Astrocyte (in vitro differentiated cells and primary cell): ENCODE data around the gene IGF1R. TPM values are rescaled to one million over a fixed set of nuclear protein-coding genes. Genes with fewer than 3 reads are reported as not detected.

ENCODE experiments used
- DNase-seq: peaks from one replicate; pipeline ENCODE4 v3.0.0-alpha.2; 2010; ENCODE audit warnings: low read depth
- FAIRE-seq: peaks from 2 replicates; lab custom pipeline; 2011; peaks lifted over from hg19 to GRCh38; lab: Jason Lieb, UNC
- H2AFZ ChIP-seq: 2 replicates; pipeline ENCODE4 v1.6.0; 2012; ENCODE audit warnings: low read depth, low read length, inconsistent platforms
- H3K27ac ChIP-seq: 2 replicates; pipeline ENCODE4 v1.5.1; 2011; ENCODE audit warnings: low read depth, low read length, inconsistent platforms
- H3K27me3 ChIP-seq: 2 replicates; pipeline ENCODE4 v1.6.0; 2011; ENCODE audit warnings: low read length, inconsistent platforms; ENCODE audit not compliant: insufficient read depth
- H3K36me3 ChIP-seq: 2 replicates; pipeline ENCODE4 v1.5.1; 2011; ENCODE audit warnings: low read length, inconsistent platforms; ENCODE audit not compliant: insufficient read depth
- H3K4me1 ChIP-seq: 2 replicates; pipeline ENCODE4 v1.5.1; 2011; ENCODE audit warnings: low read length, inconsistent platforms; ENCODE audit not compliant: insufficient read depth
- H3K4me2 ChIP-seq: 2 replicates; pipeline ENCODE4 v1.6.0; 2012; ENCODE audit warnings: low read length, inconsistent platforms
- H3K4me3 ChIP-seq: 2 replicates; pipeline ENCODE4 v1.5.1; 2011; ENCODE audit warnings: low read depth, mild to moderate bottlenecking, low read length, inconsistent platforms; ENCODE audit not compliant: insufficient read depth
- H3K79me2 ChIP-seq: 2 replicates; pipeline ENCODE4 v1.6.0; 2012; ENCODE audit warnings: mild to moderate bottlenecking, low read length, inconsistent platforms; ENCODE audit not compliant: insufficient read depth
- H3K9ac ChIP-seq: 2 replicates; pipeline ENCODE4 v1.6.0; 2012; ENCODE audit warnings: mild to moderate bottlenecking, low read length, inconsistent platforms
- H3K9me3 ChIP-seq: 2 replicates; pipeline ENCODE4 v1.5.1; 2012; ENCODE audit warnings: low read depth, mild to moderate bottlenecking, low read length, inconsistent platforms; ENCODE audit not compliant: insufficient read depth
- H4K20me1 ChIP-seq: 2 replicates; pipeline ENCODE4 v1.6.0; 2012; ENCODE audit warnings: low read length, inconsistent platforms; ENCODE audit not compliant: insufficient read depth
- H3K27ac Mint-ChIP-seq: one replicate; pipeline ENCODE4 v1.8.0; 2021; ENCODE audit warnings: mild to moderate bottlenecking, mixed read lengths; ENCODE audit not compliant: unreplicated experiment
- H3K27me3 Mint-ChIP-seq: one replicate; pipeline ENCODE4 v1.8.0; 2021; ENCODE audit warnings: low read depth, mixed read lengths; ENCODE audit not compliant: unreplicated experiment
- H3K36me3 Mint-ChIP-seq: one replicate; pipeline ENCODE4 v1.8.0; 2021; ENCODE audit warnings: low read depth, mixed read lengths; ENCODE audit not compliant: unreplicated experiment
- H3K4me1 Mint-ChIP-seq: one replicate; pipeline ENCODE4 v1.8.0; 2021; ENCODE audit warnings: low read depth, mixed read lengths; ENCODE audit not compliant: unreplicated experiment
- H3K4me3 Mint-ChIP-seq: one replicate; pipeline ENCODE4 v1.8.0; 2021; ENCODE audit warnings: mild to moderate bottlenecking, moderate library complexity, mixed read lengths; ENCODE audit not compliant: unreplicated experiment
- H3K9me3 Mint-ChIP-seq: one replicate; pipeline ENCODE4 v1.8.0; 2021; ENCODE audit warnings: mild to moderate bottlenecking, mixed read lengths; ENCODE audit not compliant: unreplicated experiment
- CTCF ChIP-seq: IDR thresholded peaks from 2 replicates; pipeline ENCODE4 v1.5.1; 2011; ENCODE audit warnings: low read depth, mild to moderate bottlenecking, inconsistent platforms, low read length, moderate library complexity; ENCODE audit not compliant: insufficient read depth
- EZH2 ChIP-seq: IDR thresholded peaks from 2 replicates; pipeline ENCODE4 v1.6.1; 2012; ENCODE audit warnings: mild to moderate bottlenecking, low read length, inconsistent platforms; ENCODE audit not compliant: insufficient read depth
- total RNA-seq: library from RNA; stranded (reverse); gene quantifications from 2 replicates; pipeline ENCODE4 v1.2.1, GENCODE V29; 2021

IGF1R gene
- total RNA-seq, 1 donor from 2014 or later = 270 TPM

- Histone ChIP-seq H2AFZ (no peak overlapping the region), H3K27me3 (no peaks in the 10 kb centered on the region), H3K4me1 (peaks cover 7% of the 10 kb centered on the region), H3K4me3 (no peak overlapping the region), H3K4me2 (no peak overlapping the region), H3K9ac (no peak overlapping the region), H3K27ac (no peak overlapping the region), H3K9me3 (no peaks in the 10 kb centered on the region), H3K36me3 (no peaks in the 10 kb centered on the region), H3K79me2 (peaks cover 99% of the 10 kb centered on the region), H4K20me1 (peaks cover 76% of the 10 kb centered on the region)
- Mint-ChIP-seq H3K9me3 (no peaks in the 10 kb centered on the region), H3K27me3 (no peaks in the 10 kb centered on the region), H3K4me1 (peaks cover 45% of the 10 kb centered on the region), H3K4me3 (no peak overlapping the region), H3K27ac (no peak overlapping the region), H3K36me3 (peaks cover 6% of the 10 kb centered on the region)
- DNase-seq (no peak), FAIRE-seq (no peak)
- TF ChIP-seq EZH2 = no peak
- no peak for TF ChIP-seq CTCF
Observed at GRCh38 chr15:98676586-98677270, 28.4 kb downstream of the IGF1R start.

GRCh38 chr15:98677345-98678059, 29.2 kb downstream of the IGF1R start:
- peaks cover 3% of the 10 kb centered on the region for H3K4me1 ChIP-seq
- peaks cover 82% of the 10 kb centered on the region for H4K20me1 ChIP-seq
- peaks cover 6% of the 10 kb centered on the region for H3K36me3 Mint-ChIP-seq
- H3K4me2 ChIP-seq = no peak overlapping the region
- DNase-seq = no peak
- no peaks in the 10 kb centered on the region for H3K27me3 Mint-ChIP-seq
- peaks cover 99% of the 10 kb centered on the region for H3K79me2 ChIP-seq
- H3K9me3 ChIP-seq = no peaks in the 10 kb centered on the region
- no peaks in the 10 kb centered on the region for H3K9me3 Mint-ChIP-seq
- no peaks in the 10 kb centered on the region for H3K27me3 ChIP-seq
- H3K9ac ChIP-seq = no peak overlapping the region
- H3K36me3 ChIP-seq = no peaks in the 10 kb centered on the region
- H3K27ac Mint-ChIP-seq = no peak overlapping the region
- H3K27ac ChIP-seq = no peak overlapping the region
- H2AFZ ChIP-seq = no peak overlapping the region
- no peak overlapping the region for H3K4me3 Mint-ChIP-seq
- FAIRE-seq = no peak
- H3K4me3 ChIP-seq = no peak overlapping the region
- H3K4me1 Mint-ChIP-seq = peaks cover 47% of the 10 kb centered on the region
- TF ChIP-seq CTCF (no peak), EZH2 (no peak)

GRCh38 chr15:98678484-98678883, 30.1 kb downstream of the IGF1R start:
- Histone ChIP-seq H3K27me3 (no peaks in the 10 kb centered on the region), H3K4me3 (no peak overlapping the region), H3K36me3 (no peaks in the 10 kb centered on the region), H3K4me1 (peaks cover 3% of the 10 kb centered on the region), H3K9me3 (no peaks in the 10 kb centered on the region), H3K4me2 (no peak overlapping the region), H4K20me1 (peaks cover 83% of the 10 kb centered on the region), H3K9ac (no peak overlapping the region), H2AFZ (no peak overlapping the region), H3K79me2 (peaks cover 99% of the 10 kb centered on the region), H3K27ac (no peak overlapping the region)
- DNase-seq (no peak), FAIRE-seq (no peak)
- peaks cover 6% of the 10 kb centered on the region for H3K36me3 Mint-ChIP-seq
- no peak overlapping the region for H3K4me3 Mint-ChIP-seq
- H3K9me3 Mint-ChIP-seq = no peaks in the 10 kb centered on the region
- H3K4me1 Mint-ChIP-seq = peaks cover 47% of the 10 kb centered on the region
- no peaks in the 10 kb centered on the region for H3K27me3 Mint-ChIP-seq
- TF ChIP-seq CTCF (no peak), EZH2 (no peak)
- no peak overlapping the region for H3K27ac Mint-ChIP-seq
